HG02943 (cell line): ENCODE data around the gene FAM216B.
"Not testable (repeated sequence)": the region's sequence is repeated elsewhere in the genome, so short reads cannot be mapped to it uniquely, and the experiment has no call there.

Source experiments
- ATAC-seq: cut with Tn5 transposase; IDR thresholded peaks from one replicate; pipeline ENCODE4 v1.9.1; 2021; ENCODE audit warnings: mild to moderate bottlenecking, low read depth, moderate library complexity; ENCODE audit not compliant: unreplicated experiment

FAM216B gene

DNA sequence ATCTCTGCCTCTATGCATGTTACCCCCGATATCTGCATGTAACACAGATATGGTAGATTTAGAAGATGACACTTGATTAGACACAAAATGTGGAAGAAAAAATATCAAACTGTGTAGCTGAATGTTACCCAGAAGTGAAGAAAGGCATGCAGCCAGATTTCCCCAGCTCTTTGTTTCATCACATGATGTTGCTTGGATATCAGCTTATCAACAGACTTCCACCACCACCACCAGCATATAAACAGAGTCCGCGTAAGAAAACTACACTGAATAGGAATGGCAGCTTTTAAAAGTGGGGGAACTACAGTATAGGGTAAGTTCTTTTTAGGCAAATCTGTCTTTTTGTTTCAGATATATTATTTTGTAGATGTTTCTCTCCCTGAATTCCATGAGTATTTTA, at the start of gene FAM216B:
TSS of gene FAM216B (plus strand) at position 233 of the 400 bp plus-strand sequence. CDS start 2,484 bp downstream, outside the sequence.
- ATAC-seq: no peak

DNA sequence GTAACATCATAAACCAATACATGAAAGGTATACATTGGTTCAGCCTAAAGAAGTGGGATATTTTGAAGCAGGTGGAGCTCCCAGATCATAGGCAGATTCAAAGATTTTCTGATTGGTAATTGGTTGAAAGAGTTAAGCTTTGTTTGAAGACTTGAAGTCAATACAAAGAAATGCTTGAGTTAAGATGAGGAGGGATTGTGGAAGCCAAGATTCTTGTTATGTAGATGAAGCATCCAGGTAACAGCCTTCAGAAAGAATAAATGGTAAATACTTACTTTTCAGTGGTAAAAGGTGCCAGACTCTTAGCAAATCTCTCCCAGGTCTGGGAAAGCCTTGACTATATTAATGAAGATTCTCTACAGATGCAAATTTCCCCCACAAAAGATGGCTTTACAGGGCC, 49.3 kb upstream of the FAM216B start:
- ATAC-seq: no peak

DNA sequence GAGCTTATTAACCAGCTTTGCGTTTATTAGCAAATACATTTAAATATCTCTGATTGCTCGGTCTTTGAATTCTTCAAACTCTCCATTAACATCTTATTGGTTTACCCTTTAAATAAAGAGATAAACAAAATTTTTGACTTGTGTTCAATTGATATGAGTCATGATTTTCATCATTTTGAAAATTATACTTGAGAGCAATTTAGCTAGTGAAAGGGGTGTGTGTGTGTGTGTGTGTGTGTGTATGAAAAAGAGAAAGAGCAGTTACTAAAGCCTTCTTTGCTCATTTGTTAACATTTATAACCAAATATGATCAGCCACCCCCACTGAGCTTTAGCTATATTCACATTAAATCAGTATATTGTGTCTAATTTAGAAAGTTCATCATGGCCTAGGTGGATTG, 48.3 kb upstream of the FAM216B start:
- ATAC-seq: no peak

DNA sequence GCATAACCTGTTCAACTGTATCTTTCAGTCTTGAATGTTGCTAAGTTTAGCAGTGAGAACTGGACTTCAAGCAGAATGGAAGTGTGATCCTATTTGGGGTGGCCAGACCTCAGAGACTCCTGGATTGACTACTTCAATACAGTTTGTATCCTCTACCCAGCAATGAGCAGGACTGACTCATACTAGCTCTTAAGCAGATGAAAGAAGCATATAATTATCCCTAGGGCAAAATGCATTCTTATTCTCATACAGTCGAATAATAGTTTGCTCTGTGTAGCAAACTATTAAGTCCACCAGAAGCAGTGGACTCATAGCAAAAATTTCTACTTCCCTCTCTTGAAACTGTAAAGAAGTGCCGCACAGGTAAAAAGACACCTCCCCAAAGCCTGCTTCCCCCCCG, 46.4 kb upstream of the FAM216B start:
- no peak for ATAC-seq

DNA sequence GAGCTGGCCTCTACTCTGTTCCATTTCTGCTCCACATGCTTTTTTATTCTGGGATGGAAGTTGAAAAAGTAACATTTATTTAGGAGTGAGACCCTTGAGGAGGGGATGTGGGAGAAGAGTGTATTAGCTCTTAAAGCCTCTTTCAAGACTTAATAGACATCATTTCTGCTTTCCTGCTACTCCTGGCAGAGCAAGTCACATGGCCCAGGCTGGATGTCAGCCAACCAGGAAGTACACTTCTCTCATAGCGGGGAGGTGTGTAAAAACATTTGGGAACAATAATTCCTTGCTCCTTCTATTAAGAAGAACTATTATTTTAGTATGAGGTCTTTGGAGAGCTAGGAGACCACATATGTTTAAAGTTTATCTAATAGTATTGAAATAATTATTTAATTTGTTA, 40.6 kb upstream of the FAM216B start:
- no peak for ATAC-seq

DNA sequence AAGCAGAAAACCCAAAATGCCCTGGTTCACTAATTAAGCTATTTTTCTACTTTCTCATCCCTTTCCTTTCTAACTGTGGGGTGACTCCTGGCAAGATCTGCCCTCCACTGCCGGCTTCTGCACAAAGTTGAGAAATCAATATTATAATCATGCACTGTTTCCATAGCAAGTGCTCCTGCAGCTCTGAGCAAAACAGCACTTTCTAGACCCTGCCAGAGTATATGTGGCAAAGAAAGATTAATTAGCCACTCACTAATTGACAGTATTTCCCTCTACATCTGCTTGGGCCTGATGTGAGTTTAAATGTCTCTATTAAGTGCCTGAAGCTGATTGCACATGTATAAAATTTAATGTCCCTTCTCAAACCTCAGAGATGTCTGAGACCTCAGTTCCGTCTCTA, 39.5 kb upstream of the FAM216B start:
- ATAC-seq: no peak

DNA sequence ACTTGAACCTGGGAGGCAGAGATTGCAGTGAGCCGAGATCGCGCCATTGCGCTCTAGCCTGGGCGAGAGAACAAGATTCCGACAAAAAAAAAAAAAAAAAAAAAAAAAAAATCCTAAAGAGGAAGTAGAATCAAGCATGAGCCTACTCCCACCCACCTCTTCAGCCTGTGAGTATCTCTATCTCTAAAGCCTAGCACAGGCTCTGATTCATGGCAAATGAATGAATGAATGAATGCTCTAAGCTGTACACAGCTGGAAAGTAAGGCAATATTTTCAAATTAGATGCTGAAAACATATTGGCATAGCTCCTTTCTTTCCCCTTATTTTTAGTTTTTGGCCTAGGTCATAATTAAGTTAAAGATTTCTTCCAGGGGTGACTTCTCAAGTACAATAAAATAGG, 35.7 kb upstream of the FAM216B start:
- ATAC-seq: no peak

DNA sequence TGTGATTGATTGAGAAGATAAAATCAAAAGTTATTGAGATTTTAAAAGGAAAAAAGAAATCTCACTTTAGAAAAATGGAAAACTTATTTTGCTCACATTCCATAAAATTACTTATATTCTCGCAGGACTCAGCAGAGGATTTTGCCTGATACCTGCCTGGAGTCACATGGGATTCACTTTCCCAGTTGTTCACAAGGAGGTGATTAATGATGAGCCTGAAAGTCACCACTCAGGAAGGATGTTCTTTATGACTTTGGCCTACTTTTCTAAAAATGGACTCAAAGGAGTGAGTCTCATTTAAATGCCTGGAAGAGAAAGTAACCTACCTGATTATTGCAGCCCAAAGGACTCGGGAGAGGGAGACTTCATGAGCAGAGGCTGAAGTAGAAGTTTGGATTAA, 34.5 kb upstream of the FAM216B start:
- no peak for ATAC-seq

DNA sequence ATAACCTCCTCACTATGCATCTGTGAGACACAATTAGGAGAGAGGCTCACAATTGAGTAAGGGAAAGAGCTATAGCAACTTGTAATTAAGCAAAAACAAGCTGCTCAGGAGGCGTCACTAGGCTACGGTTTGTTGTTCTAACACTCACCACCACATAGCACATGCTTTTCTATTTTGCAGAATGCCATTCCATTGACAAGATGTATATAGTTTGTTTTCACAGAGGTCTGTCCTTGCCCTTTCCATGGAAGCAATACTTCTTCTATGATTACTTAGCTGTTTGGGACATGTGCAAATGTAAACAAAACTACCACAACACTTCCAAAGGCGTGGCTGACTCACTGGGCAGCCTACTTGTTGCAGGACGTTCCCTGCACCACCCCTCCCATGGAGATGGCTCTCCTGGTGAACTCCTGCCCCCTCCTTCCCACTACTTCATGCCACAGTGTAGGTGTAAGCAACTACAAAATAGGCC, 33.9 kb upstream of the FAM216B start:
- ATAC-seq: no peak

DNA sequence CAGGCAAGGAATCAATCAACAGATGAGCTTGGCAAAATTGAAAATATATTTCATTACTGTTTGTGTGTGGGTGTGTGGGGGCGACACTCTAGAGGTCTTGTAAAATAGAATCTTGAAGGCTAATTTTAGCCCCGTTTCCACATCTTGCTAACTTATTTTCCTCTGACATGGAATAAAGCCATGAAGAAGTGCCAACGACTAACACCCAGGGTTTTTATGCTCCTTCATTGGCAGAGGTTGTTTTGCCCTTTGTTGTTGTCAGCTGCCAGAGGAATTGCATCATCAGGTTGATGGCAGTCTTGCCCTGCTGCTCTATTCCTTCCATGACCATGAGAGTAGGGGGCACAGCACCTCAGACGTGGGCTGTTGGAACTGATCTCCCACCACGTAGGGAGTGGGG, 30.6 kb upstream of the FAM216B start:
- no peak for ATAC-seq

DNA sequence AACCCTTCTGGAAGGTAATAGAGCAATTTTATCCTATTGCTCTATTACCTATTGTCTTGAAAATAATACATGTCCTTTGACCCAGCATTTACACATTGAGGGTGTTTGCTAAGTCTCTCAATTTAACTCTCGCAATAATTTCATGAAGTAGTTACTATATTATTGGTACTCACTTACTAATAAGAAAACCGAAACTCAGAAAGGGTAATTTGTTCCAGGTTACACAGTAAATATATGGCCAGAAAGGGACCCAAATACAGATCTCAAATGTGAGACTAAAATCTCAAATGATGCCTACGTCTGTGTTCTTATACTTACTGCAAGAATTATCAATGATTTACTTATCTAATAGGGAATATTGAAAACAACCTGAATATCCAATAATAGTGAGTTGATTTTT, 29.7 kb upstream of the FAM216B start:
- ATAC-seq: no peak

DNA sequence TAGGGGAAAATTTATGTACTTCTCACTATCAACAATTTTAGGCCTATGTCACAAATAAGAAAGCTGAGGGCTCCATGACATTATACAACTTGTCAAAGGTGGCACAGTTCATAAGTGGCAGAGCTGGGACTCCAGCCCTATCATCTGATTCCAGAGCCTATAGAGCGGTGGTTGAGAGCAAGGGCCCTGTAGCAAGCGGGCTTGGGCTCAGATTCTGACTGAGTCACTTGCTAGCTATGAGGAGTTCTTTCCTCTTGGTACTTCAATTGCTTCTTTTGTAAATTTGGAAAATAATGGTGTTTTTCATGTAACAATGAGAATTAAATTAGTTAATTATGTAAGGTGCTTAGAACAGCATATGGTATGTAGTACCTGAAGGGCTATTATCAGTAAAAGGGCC, 28.7 kb upstream of the FAM216B start:
- ATAC-seq: no peak

DNA sequence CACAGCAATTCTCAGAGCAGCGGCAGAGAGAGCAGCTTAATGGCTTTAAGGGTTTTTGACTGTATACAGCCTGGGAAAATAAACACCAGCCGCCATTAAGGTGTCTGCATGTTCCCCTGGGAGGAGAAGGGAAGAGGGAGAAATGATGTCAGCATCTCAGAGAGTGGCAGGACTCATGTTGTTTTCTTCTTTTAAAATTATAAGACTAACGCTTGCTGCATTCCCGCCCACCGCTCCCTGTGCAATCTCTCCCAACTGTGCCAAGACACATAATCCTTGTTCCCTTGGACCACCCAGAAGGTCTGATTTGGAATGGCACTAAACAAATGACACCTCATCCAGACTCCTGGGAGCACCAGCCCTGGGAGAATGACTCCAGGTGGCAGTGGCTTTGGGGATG, 27.7 kb upstream of the FAM216B start:
- ATAC-seq: no peak

DNA sequence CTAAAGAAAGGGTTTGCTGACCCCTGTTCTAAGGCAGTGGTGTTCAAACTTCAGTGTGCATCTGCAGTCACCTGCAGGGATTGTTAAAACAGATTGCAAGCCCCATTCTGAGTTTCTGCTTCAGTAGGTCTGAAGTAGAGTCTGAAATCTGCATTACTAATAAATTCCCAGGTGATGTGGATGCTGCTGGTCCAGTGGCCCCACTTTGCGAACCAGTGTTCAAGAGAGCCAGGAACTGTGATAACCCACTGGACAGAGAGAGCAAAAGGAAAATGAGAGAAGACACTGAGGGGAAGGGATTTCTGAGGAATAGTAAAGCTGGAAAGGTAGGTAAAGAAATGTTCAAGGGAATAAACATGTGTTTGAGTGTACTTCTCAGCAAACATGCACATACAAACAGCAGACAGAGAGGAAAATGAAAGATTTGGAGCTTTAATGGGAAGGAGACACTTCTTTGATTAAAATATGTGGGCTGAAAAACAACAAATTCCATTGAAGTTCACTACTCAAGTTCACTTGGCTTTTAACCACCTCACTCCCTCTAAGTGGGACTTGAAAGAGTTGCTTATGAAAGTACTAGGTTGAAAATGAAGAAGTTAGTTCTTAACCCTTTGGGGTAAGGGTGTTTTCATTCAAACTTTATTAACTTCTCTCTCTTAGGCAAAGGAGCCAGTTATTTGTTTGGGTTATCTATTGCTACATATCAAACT, 26.4 kb upstream of the FAM216B start:
- ATAC-seq: no peak

DNA sequence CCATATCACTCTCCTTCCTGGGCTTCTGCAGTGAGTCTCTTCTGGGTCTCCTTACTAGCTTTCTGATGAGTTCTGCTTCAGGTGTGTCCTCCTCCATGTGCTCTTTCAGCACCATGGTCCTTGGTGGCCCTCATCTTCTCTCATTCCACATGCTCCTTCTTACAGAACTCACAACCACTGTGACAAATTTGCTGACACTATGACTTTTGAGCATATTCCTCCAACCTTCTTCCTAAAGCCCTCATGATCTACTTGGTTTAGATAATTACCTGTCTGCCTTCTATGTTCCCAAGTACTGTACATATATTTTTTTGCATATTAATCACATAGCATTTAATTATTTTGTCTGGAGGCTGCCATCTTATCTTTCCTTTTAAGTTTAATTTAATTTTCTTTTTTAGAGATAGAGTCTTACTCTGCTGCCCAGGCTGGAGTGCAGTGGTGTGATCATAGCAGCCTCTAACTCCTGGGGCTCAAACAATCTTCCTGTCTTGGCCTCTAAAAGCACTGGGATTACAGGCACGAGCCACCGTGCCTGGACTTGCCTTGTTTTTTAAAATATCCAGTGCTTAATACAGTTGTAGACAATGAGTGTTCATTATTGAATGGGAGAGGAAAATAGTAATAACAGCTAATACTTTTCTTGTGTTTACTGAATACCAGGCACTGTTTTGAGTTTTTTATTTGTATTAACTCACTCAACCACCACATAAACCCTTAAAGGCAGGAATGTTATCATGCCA, 23.5 kb upstream of the FAM216B start:
- no peak for ATAC-seq

DNA sequence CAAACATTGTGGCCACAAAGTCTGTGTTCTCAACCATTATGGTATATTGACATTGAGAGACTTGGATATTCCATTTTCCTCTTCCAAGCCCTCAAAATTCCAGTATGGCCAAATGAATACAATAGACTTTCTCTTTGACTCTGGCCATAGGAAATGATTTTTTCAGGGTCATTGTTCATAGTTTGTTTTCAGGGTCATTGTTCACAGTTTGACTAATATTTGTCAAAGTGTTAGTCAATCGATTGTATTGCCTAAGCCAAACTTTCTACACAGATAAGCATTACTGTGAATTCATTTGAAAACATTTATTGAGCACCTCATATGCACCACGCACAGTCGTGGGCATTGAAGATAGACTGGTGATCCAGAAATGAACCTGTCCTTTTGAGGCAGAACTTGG, 22.9 kb upstream of the FAM216B start:
- no peak for ATAC-seq

DNA sequence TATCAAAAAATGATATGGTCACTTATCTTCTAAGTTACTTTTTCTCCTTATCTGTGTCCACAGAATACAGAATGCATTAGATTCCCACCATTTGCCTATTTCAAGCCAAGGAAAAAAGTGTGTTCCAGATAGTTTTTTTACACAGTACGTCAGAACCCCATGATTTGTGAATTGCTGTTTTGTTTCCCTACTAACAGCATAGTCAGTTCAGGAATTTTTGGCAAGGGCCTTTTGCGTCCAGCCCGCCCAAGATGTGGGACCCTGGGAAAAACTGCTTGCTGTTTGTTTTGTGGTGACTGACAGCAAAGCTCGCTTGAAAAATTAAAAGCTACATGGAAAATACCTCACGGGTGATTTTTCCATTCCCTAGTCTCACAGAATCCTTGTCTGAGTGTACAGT, 20.4 kb upstream of the FAM216B start:
- ATAC-seq: no peak

DNA sequence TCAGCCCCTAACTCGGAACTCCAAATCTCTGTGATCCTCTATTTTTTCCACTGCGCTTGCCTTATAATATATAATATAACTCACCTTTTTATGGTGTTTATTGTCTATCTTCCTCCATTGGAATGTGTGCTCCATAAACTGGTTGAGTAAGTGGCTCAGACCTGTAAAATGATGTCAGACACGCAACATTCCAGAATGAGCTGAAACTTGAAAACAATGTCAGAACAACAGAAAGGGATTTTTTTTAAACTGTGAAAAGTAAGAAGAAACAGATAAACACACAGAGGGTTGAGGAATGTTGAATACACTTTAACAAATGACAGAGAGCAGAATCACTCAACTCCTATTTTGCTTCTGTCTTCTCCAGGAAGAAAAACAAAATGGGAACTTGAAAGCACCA, 19.1 kb upstream of the FAM216B start:
- ATAC-seq: no peak

DNA sequence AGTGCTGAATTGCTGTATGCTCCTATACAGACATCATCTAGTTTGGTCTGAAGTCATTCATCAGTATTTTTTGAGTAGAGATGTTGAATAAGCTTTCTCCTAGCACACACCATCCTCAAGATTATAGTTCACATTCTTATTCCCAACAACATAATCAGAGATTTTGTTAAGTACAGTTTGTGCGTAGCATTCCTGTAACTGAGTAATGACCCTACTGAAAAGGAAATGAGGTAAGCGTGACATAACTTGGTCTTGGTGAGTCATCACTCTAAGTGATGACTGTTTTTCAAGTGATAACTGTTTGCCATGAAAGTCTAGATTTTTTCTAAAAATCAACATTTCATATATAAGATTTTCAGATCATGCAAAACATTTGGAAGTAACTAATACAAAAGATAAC, 18.5 kb upstream of the FAM216B start:
- ATAC-seq: no peak

DNA sequence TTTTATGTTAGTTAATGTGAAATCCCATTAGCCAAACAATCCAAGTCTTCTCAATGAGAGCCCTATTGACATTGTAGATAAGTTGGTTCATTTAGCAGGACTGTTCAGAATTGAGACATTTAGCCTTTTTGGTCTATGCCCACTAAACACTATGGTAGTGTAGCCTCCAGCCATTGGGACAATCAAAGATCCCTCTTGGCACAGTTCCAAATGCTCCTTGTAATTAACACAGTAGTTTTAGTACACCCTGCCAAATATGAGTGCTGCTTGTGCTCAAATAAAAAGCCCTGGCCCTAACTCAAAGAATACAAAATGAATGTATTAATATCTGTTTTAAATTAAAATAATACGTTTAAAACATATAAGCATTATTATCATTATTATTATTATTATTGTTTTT, 15.4 kb upstream of the FAM216B start:
- ATAC-seq: no peak

DNA sequence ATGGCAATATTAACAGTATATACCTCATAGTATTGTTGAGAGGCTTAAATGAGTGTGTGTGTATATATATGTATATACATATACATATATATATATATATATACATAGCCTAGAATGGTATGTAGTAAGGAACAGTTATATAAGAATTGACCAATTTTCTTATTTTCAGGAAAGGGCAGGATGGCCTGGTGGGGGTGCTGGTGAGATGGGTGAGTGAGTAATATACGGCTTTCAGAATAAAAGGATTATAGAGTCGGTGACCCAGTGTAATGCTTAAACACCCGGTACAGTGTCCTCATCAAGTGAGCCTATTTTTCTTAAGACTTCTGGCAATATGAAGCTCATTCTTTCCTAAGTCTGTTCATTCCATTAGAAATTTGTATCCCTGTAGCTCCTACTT, 11.7 kb upstream of the FAM216B start:
- ATAC-seq: no peak

DNA sequence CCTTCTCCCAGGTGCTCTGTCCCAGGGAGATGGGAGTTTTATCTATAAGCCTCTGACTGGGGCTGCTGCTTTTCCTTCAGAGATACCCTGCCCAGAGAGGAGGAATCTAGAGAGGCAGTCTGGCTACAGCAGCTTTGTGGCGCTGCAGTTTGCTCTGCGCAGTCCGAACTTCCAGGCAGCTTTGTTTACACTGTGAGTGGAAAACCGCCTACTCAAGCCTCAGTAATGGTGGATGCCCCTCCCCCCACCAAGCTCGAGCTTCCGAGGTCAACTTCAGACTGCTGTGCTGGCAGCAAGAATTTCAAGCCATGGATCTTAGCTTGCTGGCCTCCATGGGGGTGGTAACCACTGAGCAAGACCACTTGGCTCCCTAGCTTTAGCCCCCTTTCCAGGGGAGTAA, 4.8 kb upstream of the FAM216B start:
- not testable (repeated sequence) for ATAC-seq
